ENCODE results near the gene HS3ST4. TPM values are rescaled to one million over a fixed set of nuclear protein-coding genes. Genes with fewer than 3 reads are reported as not detected.

Gene HS3ST4
- total and polyA plus RNA-seq, 2 donors (not counting 3 experiments of a cell fraction or from before 2014, with no cell fraction given): not detected

DNA sequence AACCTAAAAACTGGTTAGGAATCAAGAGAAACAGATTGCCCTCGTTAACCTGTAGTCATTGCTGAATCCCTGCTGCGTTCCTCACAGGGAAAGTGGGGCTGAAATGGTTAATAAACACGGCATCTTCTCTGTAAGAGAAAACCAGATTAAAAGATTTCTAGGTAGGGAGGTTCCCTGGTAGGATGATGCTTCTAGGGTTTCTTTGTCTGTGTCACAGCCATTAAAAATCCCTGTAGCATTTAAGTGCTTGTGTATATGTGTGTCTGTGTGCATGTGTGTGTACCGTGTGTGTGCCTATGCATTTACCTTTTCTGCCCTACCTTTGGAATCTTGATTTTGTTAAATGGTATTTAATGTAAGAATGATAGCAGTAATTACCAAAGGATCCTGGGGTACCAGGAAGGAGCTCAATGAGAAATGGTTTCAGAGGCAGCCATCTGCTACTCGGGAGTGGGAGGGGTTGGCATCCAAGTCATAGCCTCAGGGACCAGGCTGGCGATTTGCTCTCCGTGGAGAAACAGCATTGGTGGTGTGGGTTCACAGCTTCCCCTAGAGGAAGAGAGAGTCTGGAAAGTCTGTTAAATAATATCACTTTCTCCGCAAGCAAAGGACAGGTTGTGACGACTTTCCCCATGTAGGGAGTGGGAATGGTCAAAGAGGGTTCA is 177.1 kb downstream of the HS3ST4 start:
- TF ChIP-seq POLR2A (IDR thresholded peaks at IDR 0.05; ENCODE audit: low read depth, low read length): no peak
- TF ChIP-seq FOS (IDR thresholded peaks at IDR 0.05; ENCODE audit: borderline replicate concordance, insufficient read depth, low read length): no peak
- no peak for TF ChIP-seq EZH2 (IDR thresholded peaks at IDR 0.05; ENCODE audit: borderline replicate concordance, low read depth, low read length, severe bottlenecking)
- no peak for TF ChIP-seq MYC (IDR thresholded peaks at IDR 0.05; ENCODE audit: low read depth, low read length)
- TF ChIP-seq, protein P1, sequence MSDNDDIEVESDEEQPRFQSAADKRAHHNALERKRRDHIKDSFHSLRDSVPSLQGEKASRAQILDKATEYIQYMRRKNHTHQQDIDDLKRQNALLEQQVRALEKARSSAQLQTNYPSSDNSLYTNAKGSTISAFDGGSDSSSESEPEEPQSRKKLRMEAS (IDR thresholded peaks at IDR 0.05; ENCODE audit: insufficient read depth, insufficient read length): no peak
- TF ChIP-seq, protein P2, sequence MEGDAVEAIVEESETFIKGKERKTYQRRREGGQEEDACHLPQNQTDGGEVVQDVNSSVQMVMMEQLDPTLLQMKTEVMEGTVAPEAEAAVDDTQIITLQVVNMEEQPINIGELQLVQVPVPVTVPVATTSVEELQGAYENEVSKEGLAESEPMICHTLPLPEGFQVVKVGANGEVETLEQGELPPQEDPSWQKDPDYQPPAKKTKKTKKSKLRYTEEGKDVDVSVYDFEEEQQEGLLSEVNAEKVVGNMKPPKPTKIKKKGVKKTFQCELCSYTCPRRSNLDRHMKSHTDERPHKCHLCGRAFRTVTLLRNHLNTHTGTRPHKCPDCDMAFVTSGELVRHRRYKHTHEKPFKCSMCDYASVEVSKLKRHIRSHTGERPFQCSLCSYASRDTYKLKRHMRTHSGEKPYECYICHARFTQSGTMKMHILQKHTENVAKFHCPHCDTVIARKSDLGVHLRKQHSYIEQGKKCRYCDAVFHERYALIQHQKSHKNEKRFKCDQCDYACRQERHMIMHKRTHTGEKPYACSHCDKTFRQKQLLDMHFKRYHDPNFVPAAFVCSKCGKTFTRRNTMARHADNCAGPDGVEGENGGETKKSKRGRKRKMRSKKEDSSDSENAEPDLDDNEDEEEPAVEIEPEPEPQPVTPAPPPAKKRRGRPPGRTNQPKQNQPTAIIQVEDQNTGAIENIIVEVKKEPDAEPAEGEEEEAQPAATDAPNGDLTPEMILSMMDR (IDR thresholded peaks at IDR 0.05; ENCODE audit: extremely low read depth in 1 of 2, insufficient read depth in 1 of 2, low read depth in 1 of 2, low read length in 2 of 2): no peak
- no peak for TF ChIP-seq POLR2AphosphoS5 (IDR thresholded peaks at IDR 0.05; ENCODE audit: insufficient read depth, low read depth, low read length)
- no peak for TF ChIP-seq GATA2 (IDR thresholded peaks at IDR 0.05; ENCODE audit: insufficient read depth, insufficient read length, low read depth, low read length)
- TF ChIP-seq JUN (IDR thresholded peaks at IDR 0.05; ENCODE audit: borderline replicate concordance, insufficient read depth, insufficient read length, low read depth): no peak
- no peak overlapping the region for H3K27ac ChIP-seq (ENCODE audit: insufficient read depth, low read depth, low read length)
- no peaks in the 10 kb centered on the region for H3K4me1 ChIP-seq (ENCODE audit: control insufficient read depth, extremely low read depth, insufficient read depth, low read length)
- peaks cover 4% of the 10 kb centered on the region for H3K9me3 ChIP-seq (replicated peaks; ENCODE audit: control insufficient read depth, insufficient read depth, low read length)
- FAIRE-seq: no peak
- no peak overlapping the region for H3K4me3 ChIP-seq (replicated peaks in 1 of 3; ENCODE audit: insufficient read depth in 1 of 3, low read depth in 1 of 3, low read length in 3 of 3)
- H3K36me3 ChIP-seq (ENCODE audit: control insufficient read depth in 2 of 2, extremely low read depth in 1 of 2, insufficient read depth in 2 of 2, low read length in 2 of 2): no peaks in the 10 kb centered on the region
- CTCF ChIA-PET: no interaction called here
- H4K20me1 ChIP-seq (replicated peaks; ENCODE audit: control insufficient read depth, extremely low read depth, insufficient read depth, low read length): no peaks in the 10 kb centered on the region
- H2AFZ ChIP-seq (ENCODE audit: low read depth, low read length): no peak overlapping the region
- dilution Hi-C loops (cut with MboI; ENCODE audit: extremely low pct_ligation_motif_present, low sequenced_read_pairs): no loop called here
- H3K9ac ChIP-seq (replicated peaks; ENCODE audit: extremely low read depth, insufficient read depth, low read length): no peak overlapping the region
- DNase-seq (ENCODE audit: low read depth, low spot score): no peak
- POLR2A ChIA-PET: no interaction called here
- no TSS peak for BruUV-seq (replicated peaks)
- H3K27me3 ChIP-seq (ENCODE audit: control insufficient read depth in 2 of 2, insufficient read depth in 2 of 2, low read length in 2 of 2): no peaks in the 10 kb centered on the region
- intact Hi-C loops (cut with micrococcal nuclease): no loop called here
- no peaks in the 10 kb centered on the region for H3K79me2 ChIP-seq (ENCODE audit: control insufficient read depth, insufficient read depth, low read length)
- H3K9me1 ChIP-seq (replicated peaks; ENCODE audit: control insufficient read depth, extremely low read depth, insufficient read depth, low read length): no peaks in the 10 kb centered on the region
- H3K4me2 ChIP-seq (ENCODE audit: insufficient read depth, low read length): no peak overlapping the region

Data from endothelial cell of umbilical vein (primary cell).